IPS-NIHi7 (cell line): ENCODE results near the gene TCL1B.

Source experiments
- DNase-seq: peaks from one replicate; pipeline ENCODE4 v3.0.0; 2012; ENCODE audit warnings: mixed read lengths; ENCODE audit errors: extremely low spot score

The TCL1B gene

GRCh38 chr14:95685978-95686922 is at the start of gene TCL1B:
Gene TCL1B (plus strand): TSS chr14:95686426. CDS start chr14:95686468, 42 bp downstream.
- DNase-seq = peak; percentile 51

DNA sequence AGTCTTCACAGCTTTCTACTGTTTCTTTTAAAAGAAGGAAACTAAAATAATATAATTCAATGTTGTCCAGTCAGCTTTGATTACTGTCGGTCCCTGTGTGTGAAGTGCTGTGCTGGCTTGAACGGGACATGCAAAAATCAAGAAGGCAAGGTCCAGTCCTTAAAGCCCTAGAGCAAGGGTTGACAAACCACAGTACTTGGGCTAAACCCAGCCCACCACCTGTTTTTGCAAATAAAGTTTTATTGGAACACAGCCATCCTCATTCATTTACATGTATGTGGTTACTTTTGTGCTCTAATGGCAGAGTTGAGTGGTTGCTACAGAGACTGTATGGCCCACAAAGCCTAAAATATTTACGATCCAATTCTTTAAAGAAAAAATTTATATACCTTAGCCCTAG is 41.2 kb upstream of the TCL1B start:
- no peak for DNase-seq

DNA sequence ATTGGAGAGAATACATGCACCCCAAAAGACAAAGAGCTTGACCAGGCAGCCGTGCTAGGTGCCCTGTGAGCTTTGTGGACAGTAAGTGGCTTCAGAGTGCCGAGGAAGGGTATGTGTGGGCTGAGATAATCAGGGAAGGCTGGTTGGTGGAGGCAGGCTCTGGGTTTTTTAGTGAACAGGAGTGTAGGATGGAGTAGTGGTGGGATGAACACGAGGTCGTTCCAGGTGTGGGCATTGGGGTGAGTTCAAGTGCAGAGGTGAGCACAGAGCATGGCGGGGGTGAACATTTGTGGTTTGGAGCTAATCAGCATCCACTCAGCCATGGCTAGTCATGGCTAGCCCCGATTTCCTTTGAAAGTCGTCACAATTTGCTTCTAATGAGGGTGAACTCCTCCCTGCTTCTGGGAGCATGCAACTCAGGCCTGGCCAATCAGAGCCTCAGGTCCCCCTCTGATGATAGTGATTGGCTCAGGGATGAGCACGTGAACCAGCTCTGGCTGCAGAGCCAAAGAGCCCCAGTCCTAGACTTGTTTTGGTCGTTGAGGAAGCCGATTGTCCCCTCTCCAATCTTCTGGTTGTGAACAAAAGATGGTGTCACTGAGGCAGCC is 40.7 kb upstream of the TCL1B start:
- DNase-seq = no peak

DNA sequence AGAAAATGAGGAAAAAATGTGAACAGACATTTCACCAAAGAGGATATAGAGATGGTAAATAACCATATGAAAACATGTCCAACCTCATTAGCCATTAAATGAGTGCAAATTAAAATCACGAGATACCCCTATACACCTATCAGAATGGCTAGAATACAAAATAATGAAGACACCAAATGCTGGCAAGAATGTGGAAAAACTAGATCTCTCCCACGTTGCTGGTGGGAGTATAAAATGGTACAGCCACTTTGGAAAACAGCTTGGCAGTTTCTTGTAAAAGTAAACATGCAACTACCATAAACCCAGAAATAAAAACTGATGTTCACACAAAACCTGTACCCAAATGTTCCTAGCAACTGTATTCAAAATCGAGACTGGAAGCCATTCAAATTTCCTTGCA is 38.3 kb upstream of the TCL1B start:
- DNase-seq = no peak

- no peak for DNase-seq
These were observed 37.0 kb upstream of the TCL1B start for GRCh38 chr14:95649230-95649629.

DNA sequence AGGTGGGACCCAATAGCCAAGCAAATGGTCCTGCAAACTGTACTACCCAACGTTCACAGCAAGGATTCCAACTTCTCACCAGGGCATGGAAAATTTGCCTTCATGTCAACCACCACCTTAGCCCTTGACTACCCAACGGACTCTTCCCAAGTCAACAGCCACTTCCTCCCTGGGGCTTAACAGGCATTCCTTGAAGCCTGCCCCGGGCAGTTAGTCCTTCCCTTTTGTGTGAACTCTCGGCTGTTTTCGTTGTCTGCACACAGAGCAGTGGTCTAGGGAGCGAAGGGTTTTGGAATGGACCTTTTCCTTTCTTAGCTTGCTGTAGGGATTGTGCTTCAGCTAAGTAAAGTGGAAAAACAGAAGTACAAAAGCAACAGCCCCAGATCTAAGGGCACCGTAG is 35.2 kb upstream of the TCL1B start:
- DNase-seq = no peak

- DNase-seq = no peak
These were observed 34.2 kb upstream of the TCL1B start for GRCh38 chr14:95651821-95652583.

GRCh38 chr14:95652690-95653089 is 33.5 kb upstream of the TCL1B start:
- DNase-seq = no peak

GRCh38 chr14:95655461-95655860 is 30.8 kb upstream of the TCL1B start:
- DNase-seq = no peak

DNA sequence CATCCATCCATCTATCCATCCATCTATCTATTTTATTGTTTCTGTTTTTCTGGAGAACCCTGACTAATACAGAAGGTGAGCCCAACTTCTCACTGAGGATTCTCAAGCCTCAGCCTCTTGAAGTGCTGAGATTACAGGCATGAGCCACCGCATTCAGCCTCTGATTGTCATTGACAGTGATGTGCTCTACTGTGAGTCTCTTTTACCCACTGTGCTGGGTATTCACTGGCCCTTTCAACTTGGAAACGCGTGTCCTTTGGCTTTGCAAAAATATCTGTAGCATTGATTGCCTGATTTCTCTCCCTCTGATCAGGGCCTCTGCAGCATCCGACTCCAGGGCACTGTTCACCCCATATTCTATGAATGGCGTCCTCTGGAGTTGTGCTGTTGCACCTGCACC is 29.6 kb upstream of the TCL1B start:
- DNase-seq = no peak

GRCh38 chr14:95657454-95657853 is 28.8 kb upstream of the TCL1B start:
- no peak for DNase-seq

GRCh38 chr14:95659293-95659989 is 26.8 kb upstream of the TCL1B start:
- no peak for DNase-seq

DNA sequence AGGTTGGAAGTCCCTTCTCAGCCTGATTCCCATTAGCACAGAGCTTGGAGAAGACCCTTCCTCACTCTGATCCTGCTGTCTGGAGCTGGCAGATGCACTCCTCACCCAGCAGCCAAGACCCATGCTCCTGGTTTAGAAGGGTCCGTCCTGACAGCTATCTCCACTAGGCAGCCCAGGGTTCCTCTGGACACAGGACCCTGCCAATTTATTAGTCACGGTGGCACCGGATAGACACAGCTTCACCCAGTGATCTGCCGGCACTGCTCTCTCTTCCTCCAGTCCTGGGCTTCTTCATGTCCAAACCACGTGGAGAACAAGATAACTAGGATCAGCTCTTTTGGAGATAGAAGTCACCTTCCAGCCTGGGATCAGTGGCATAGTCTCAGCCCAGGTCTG is 26.2 kb upstream of the TCL1B start:
- DNase-seq = no peak

DNA sequence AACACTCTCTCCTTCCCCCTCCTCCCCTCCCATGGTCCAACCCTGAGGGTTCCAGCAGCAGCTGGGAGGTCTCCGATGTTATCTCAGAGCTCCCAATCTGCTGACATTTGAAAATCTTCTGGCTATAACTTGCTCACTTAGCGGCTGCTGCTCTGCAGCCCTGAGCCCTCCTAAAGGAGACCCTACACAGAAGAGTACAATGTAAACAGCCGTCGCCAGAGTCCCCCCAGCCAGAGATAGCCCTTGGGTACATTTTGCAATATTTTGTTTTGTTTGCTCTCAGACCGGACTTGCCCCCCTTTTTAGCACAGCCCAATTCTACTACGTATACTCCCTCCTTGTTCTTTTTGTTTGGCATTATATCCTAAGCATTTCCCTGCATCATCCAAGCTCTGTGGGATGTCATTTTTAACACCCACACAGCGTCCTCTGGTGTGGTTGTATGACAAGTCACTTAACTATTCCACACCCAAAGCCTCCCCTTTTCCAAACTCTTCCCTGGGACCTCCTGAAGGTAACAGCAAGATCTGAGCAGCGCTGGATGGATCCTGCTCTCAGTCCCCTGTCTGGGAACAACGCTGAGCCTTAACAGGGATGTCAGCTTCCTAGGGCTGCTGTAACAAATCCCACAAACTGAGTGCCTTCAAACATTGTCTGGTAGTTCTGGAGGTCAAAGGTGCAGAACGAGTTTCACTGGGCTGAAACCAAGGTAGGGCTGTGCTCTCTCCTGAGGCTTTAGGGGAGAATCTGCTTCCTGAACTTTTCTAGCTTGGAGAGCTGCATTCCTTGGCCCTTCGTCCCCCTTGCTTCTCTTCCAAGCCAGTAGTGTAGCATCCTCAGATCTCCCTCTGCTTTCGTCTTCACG is 25.3 kb upstream of the TCL1B start:
- no peak for DNase-seq

DNA sequence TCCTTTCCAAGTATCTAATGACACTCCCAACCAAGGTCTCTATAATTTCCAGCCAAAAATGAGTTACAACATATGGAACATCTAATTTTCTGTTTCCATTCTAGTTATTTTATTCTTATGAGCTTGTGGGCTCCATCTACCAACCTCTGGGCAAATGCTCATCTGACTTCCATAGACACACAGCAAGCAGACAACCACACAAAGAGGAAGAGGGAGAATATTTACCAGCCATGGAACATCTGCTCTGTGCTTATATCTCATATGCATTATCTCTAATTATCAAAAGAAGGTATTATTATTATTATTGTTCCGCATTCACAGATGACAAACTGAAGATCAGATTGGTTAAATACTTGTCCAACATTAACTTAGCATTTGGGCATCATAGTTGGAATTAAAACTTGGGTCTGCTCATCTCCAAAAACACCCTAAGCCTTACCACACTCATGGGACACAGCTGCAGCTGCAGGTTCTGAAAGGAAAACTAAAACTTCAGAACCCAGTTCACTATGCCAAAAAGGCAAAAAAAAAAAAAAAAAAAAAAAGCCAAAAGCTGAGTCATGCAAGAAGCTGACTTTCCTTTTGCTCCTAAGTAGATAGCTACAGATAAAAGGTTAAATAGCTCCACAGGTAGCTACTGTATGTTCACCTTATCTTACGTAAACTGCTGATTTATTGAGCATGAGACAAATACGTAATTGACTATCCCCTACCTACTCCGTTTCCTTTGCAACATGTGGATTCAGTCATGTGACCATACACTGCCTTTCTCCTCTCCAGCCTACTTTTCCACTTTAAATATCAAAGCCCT is 23.6 kb upstream of the TCL1B start:
- no peak for DNase-seq

- DNase-seq = no peak
These were observed 22.9 kb upstream of the TCL1B start for GRCh38 chr14:95663226-95663797.

DNA sequence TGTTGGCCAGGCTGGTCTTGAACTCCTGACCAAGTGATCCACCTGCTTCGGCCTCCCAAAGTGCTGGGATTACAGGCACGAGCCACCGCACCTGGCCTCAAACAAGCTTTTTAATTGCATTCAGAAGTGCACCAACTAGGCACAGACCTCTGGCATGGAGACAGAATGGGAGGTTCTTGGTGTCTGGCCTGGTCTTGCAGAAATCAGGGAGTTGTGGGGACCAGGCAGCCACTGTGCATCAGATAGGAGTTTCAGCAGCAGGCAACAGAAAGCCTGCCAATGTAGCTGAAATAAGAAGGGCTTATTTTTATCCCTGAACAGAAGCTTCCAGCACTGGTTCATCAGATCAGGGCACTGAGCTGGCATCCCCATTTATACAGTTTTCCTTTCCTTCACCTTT is 22.2 kb upstream of the TCL1B start:
- DNase-seq = no peak

DNA sequence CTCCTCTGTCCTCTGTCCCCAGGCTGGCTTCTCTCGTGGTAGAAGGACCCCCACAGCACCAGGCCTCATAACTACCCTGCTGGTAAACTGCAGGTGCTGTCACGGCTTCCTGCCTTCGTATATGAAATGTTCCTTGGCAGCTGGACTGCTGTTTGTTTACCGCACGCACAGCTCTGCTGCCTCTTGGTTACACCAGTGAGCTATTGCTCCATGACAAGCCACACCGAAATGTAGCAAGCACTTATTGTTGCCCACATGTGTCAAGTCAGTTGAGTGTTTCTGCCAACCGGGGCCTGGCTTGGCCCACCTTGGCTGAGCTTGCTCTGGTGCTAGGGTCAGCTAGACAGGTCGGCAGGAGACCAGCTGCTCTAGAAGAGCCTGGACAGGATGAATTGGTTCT is 21.7 kb upstream of the TCL1B start:
- no peak for DNase-seq

DNA sequence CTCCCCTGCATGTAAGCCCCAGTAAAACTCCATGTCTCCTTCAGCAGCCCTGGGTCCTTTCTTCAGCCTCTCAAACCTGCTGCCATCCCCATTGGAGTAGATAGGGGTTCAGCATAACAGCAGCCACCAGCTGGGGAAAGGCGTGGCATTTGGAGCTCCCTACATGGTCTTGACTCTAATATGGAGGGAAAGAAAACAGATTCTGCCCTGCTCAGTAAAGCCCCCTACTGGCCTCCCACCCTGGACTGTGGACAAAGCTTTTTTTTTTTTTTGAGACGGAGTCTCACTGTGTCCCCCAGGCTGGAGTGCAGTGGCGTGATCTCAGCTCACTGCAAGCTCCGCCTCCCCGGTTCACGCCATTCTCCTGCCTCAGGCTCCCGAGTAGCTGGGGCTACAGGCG is 20.7 kb upstream of the TCL1B start:
- peak; percentile 46 for DNase-seq

GRCh38 chr14:95666450-95666849 is 19.8 kb upstream of the TCL1B start:
- no peak for DNase-seq
